GM23338 (cell line): Measurements from ENCODE around the gene IMMP1L. TPM values are rescaled to one million over a fixed set of nuclear protein-coding genes. Genes with fewer than 3 reads are reported as not detected.

Experiments used
- ATAC-seq: fragments of 200-7000 bp; cut with Tn5 transposase; 3 replicates; pipeline ENCODE4 v1.9.1; 2020
- DNase-seq: peaks from one replicate; pipeline ENCODE4 v3.0.0-alpha.2; 2015; ENCODE audit warnings: low spot score
- H2AFZ ChIP-seq: fragments of 200-600 bp; sonication (generic); 2 replicates; pipeline ENCODE4 v1.8.0; 2016; ENCODE audit warnings: antibody characterized with exemption, mild to moderate bottlenecking, moderate library complexity
- H3F3A ChIP-seq: fragments of 200-600 bp; sonication (generic); replicated peaks from 2 replicates; pipeline ENCODE4 v1.8.0; 2017; ENCODE audit warnings: antibody characterized with exemption, mixed run types, low read depth
- H3K27ac ChIP-seq: fragments of 200-600 bp; sonication (generic); 2 replicates; pipeline ENCODE4 v1.6.1; 2016; ENCODE audit warnings: low read depth
- H3K27me3 ChIP-seq: fragments of 200-600 bp; sonication (generic); 2 replicates; pipeline ENCODE4 v1.8.0; 2016; ENCODE audit warnings: mild to moderate bottlenecking, mixed run types, moderate library complexity; ENCODE audit not compliant: insufficient read depth
- H3K36me3 ChIP-seq: fragments of 200-600 bp; sonication (generic); 2 replicates; pipeline ENCODE4 v1.8.0; 2016; ENCODE audit warnings: mild to moderate bottlenecking; ENCODE audit not compliant: insufficient read depth
- H3K4me1 ChIP-seq: fragments of 200-600 bp; sonication (generic); 2 replicates; pipeline ENCODE4 v1.8.0; 2016; ENCODE audit warnings: mild to moderate bottlenecking, moderate library complexity; ENCODE audit not compliant: insufficient read depth
- H3K4me2 ChIP-seq: fragments of 200-600 bp; sonication (generic); 2 replicates; pipeline ENCODE4 v1.7.1; 2017; ENCODE audit warnings: mixed run types
- H3K4me3 ChIP-seq: fragments of 200-600 bp; sonication (generic); 2 replicates; pipeline ENCODE4 v1.6.1; 2016; ENCODE audit warnings: mixed run types
- H3K79me2 ChIP-seq: fragments of 200-600 bp; sonication (generic); replicated peaks from 2 replicates; pipeline ENCODE4 v1.8.0; 2017; ENCODE audit warnings: mild to moderate bottlenecking; ENCODE audit not compliant: insufficient read depth
- H3K9me2 ChIP-seq: fragments of 200-600 bp; sonication (generic); 2 replicates; pipeline ENCODE4 v1.8.0; 2017; ENCODE audit not compliant: insufficient read depth
- H4K20me1 ChIP-seq: fragments of 200-600 bp; sonication (generic); replicated peaks from 2 replicates; pipeline ENCODE4 v1.8.0; 2017; ENCODE audit warnings: mild to moderate bottlenecking; ENCODE audit not compliant: insufficient read depth
- H3K27ac Mint-ChIP-seq: 2 replicates; pipeline ENCODE4 v1.8.0; 2020; ENCODE audit warnings: inconsistent platforms, mild to moderate bottlenecking, moderate library complexity, mixed read lengths
- H3K27me3 Mint-ChIP-seq: 3 replicates; pipeline ENCODE4 v1.8.0; 2022; ENCODE audit warnings: low read depth, mild to moderate bottlenecking, moderate library complexity, mixed read lengths, inconsistent platforms; ENCODE audit not compliant: insufficient read depth, poor library complexity
- H3K36me3 Mint-ChIP-seq: 3 replicates; pipeline ENCODE4 v1.8.0; 2021; ENCODE audit warnings: low read depth, mild to moderate bottlenecking, inconsistent platforms, moderate library complexity, mixed read lengths
- H3K4me1 Mint-ChIP-seq: 3 replicates; pipeline ENCODE4 v1.8.0; 2020; ENCODE audit warnings: mild to moderate bottlenecking, inconsistent platforms, mixed read lengths
- H3K4me3 Mint-ChIP-seq: 3 replicates; pipeline ENCODE4 v1.8.0; 2021; ENCODE audit warnings: moderate library complexity, mild to moderate bottlenecking, inconsistent platforms, mixed read lengths
- H3K9me3 Mint-ChIP-seq: 3 replicates; pipeline ENCODE4 v1.8.0; 2020; ENCODE audit warnings: moderate library complexity, mild to moderate bottlenecking, inconsistent platforms, mixed read lengths
- CREB1 ChIP-seq: fragments of 250-450 bp; sonication (Bioruptor Pico); IDR thresholded peaks from 2 replicates; pipeline ENCODE4 v1.5.0; 2020; ENCODE audit warnings: low read depth, mild to moderate bottlenecking, moderate library complexity
- ETS1 ChIP-seq: IDR thresholded peaks from 2 replicates; pipeline ENCODE4 v1.6.1; 2016; ENCODE audit warnings: antibody characterized with exemption
- EZH2 ChIP-seq: fragments of 200-600 bp; sonication (generic); IDR thresholded peaks from one replicate; pipeline ENCODE4 v1.8.0; 2017; ENCODE audit warnings: antibody characterized with exemption, mild to moderate bottlenecking, low read depth; ENCODE audit not compliant: unreplicated experiment
- EZH2phosphoT487 ChIP-seq: fragments of 200-600 bp; sonication (generic); IDR thresholded peaks from one replicate; pipeline ENCODE4 v1.8.1; 2018; ENCODE audit warnings: antibody characterized with exemption; ENCODE audit not compliant: unreplicated experiment
- JUNB ChIP-seq: IDR thresholded peaks from one replicate; pipeline ENCODE4 v1.6.1; 2016; ENCODE audit warnings: antibody characterized with exemption; ENCODE audit not compliant: unreplicated experiment
- NANOG ChIP-seq: IDR thresholded peaks from 2 replicates; pipeline ENCODE4 v1.6.1; 2016; ENCODE audit warnings: antibody characterized with exemption, borderline replicate concordance
- POLR2AphosphoS5 ChIP-seq: IDR thresholded peaks from 2 replicates; pipeline ENCODE4 v1.6.1; 2016; ENCODE audit warnings: antibody characterized with exemption, low read depth
- STAT1 ChIP-seq: IDR thresholded peaks from one replicate; pipeline ENCODE4 v1.6.1; 2016; ENCODE audit warnings: antibody characterized with exemption; ENCODE audit not compliant: unreplicated experiment
- ZNF114 ChIP-seq: fragments of 250-450 bp; sonication (Bioruptor Pico); IDR thresholded peaks from 2 replicates; pipeline ENCODE4 v1.5.0; 2020; ENCODE audit warnings: mild to moderate bottlenecking, moderate library complexity
- ZNF331 ChIP-seq: fragments of 250-450 bp; sonication (Bioruptor Pico); IDR thresholded peaks from 2 replicates; pipeline ENCODE4 v1.5.0; 2020; ENCODE audit warnings: low read depth, mild to moderate bottlenecking, moderate library complexity
- polyA plus RNA-seq: library from polyadenylated mRNA; unstranded; fragments of >200 nt; fragmentation: Nextera tagmentation; extraction: Ambion mirVana; gene quantifications from 2 replicates; pipeline ENCODE4 v1.2.1, GENCODE V29; 2016
- total RNA-seq: library from RNA; depleted of rRNA; stranded (reverse); fragments of >200 nt; shearing (Covaris generic); gene quantifications from 2 replicates; pipeline ENCODE4 v1.2.3, GENCODE V29; 2014
- TF ChIP-seq, protein P1 (sequence below): fragments of 250-450 bp; sonication (Bioruptor Pico); IDR thresholded peaks from 2 replicates; pipeline ENCODE4 v1.5.0; 2020; ENCODE audit warnings: mild to moderate bottlenecking, moderate library complexity
- TF ChIP-seq, protein P2 (sequence below), 2 experiments: fragments of 200-600 bp in 1 of 2; sonication (generic) in 1 of 2; conservative IDR thresholded peaks; 2 replicates each; pipeline versions ENCODE4 v1.5.1 to v1.6.1; 2016 to 2017; ENCODE audit warnings: antibody characterized with exemption in 2 of 2, low read depth in 2 of 2, mild to moderate bottlenecking in 2 of 2, moderate library complexity in 1 of 2
- TF ChIP-seq, protein P3 (sequence below): IDR thresholded peaks from one replicate; pipeline ENCODE4 v1.6.1; 2018; ENCODE audit warnings: antibody characterized with exemption; ENCODE audit not compliant: unreplicated experiment

IMMP1L gene
- total and polyA plus RNA-seq, 2 experiments from 2014 or later = 23.9 to 154 TPM

GRCh38 chr11:31529701-31530100, 20.3 kb upstream of the IMMP1L start:
- TF ChIP-seq POLR2AphosphoS5 (no peak), NANOG (no peak), ETS1 (no peak), EZH2 (no peak), ZNF114 (no peak), CREB1 (CRISPR knock-in tag) (no peak), ZNF331 (CRISPR knock-in tag) (no peak), STAT1 (no peak), EZH2phosphoT487 (no peak), JUNB (no peak)
- TF ChIP-seq, protein P1, sequence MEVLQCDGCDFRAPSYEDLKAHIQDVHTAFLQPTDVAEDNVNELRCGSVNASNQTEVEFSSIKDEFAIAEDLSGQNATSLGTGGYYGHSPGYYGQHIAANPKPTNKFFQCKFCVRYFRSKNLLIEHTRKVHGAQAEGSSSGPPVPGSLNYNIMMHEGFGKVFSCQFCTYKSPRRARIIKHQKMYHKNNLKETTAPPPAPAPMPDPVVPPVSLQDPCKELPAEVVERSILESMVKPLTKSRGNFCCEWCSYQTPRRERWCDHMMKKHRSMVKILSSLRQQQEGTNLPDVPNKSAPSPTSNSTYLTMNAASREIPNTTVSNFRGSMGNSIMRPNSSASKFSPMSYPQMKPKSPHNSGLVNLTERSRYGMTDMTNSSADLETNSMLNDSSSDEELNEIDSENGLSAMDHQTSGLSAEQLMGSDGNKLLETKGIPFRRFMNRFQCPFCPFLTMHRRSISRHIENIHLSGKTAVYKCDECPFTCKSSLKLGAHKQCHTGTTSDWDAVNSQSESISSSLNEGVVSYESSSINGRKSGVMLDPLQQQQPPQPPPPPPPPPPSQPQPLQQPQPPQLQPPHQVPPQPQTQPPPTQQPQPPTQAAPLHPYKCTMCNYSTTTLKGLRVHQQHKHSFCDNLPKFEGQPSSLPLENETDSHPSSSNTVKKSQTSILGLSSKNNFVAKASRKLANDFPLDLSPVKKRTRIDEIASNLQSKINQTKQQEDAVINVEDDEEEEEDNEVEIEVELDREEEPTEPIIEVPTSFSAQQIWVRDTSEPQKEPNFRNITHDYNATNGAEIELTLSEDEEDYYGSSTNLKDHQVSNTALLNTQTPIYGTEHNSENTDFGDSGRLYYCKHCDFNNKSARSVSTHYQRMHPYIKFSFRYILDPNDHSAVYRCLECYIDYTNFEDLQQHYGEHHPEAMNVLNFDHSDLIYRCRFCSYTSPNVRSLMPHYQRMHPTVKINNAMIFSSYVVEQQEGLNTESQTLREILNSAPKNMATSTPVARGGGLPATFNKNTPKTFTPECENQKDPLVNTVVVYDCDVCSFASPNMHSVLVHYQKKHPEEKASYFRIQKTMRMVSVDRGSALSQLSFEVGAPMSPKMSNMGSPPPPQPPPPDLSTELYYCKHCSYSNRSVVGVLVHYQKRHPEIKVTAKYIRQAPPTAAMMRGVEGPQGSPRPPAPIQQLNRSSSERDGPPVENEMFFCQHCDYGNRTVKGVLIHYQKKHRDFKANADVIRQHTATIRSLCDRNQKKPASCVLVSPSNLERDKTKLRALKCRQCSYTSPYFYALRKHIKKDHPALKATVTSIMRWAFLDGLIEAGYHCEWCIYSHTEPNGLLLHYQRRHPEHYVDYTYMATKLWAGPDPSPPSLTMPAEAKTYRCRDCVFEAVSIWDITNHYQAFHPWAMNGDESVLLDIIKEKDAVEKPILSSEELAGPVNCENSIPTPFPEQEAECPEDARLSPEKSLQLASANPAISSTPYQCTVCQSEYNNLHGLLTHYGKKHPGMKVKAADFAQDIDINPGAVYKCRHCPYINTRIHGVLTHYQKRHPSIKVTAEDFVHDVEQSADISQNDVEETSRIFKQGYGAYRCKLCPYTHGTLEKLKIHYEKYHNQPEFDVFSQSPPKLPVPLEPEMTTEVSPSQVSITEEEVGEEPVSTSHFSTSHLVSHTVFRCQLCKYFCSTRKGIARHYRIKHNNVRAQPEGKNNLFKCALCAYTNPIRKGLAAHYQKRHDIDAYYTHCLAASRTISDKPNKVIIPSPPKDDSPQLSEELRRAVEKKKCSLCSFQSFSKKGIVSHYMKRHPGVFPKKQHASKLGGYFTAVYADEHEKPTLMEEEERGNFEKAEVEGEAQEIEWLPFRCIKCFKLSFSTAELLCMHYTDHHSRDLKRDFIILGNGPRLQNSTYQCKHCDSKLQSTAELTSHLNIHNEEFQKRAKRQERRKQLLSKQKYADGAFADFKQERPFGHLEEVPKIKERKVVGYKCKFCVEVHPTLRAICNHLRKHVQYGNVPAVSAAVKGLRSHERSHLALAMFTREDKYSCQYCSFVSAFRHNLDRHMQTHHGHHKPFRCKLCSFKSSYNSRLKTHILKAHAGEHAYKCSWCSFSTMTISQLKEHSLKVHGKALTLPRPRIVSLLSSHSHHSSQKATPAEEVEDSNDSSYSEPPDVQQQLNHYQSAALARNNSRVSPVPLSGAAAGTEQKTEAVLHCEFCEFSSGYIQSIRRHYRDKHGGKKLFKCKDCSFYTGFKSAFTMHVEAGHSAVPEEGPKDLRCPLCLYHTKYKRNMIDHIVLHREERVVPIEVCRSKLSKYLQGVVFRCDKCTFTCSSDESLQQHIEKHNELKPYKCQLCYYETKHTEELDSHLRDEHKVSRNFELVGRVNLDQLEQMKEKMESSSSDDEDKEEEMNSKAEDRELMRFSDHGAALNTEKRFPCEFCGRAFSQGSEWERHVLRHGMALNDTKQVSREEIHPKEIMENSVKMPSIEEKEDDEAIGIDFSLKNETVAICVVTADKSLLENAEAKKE (CRISPR knock-in tag) = no peak
- TF ChIP-seq, protein P2, sequence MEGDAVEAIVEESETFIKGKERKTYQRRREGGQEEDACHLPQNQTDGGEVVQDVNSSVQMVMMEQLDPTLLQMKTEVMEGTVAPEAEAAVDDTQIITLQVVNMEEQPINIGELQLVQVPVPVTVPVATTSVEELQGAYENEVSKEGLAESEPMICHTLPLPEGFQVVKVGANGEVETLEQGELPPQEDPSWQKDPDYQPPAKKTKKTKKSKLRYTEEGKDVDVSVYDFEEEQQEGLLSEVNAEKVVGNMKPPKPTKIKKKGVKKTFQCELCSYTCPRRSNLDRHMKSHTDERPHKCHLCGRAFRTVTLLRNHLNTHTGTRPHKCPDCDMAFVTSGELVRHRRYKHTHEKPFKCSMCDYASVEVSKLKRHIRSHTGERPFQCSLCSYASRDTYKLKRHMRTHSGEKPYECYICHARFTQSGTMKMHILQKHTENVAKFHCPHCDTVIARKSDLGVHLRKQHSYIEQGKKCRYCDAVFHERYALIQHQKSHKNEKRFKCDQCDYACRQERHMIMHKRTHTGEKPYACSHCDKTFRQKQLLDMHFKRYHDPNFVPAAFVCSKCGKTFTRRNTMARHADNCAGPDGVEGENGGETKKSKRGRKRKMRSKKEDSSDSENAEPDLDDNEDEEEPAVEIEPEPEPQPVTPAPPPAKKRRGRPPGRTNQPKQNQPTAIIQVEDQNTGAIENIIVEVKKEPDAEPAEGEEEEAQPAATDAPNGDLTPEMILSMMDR (conservative IDR thresholded peaks at IDR 0.05; ENCODE audit: low read depth in 2 of 2) = no peak
- TF ChIP-seq, protein P3, sequence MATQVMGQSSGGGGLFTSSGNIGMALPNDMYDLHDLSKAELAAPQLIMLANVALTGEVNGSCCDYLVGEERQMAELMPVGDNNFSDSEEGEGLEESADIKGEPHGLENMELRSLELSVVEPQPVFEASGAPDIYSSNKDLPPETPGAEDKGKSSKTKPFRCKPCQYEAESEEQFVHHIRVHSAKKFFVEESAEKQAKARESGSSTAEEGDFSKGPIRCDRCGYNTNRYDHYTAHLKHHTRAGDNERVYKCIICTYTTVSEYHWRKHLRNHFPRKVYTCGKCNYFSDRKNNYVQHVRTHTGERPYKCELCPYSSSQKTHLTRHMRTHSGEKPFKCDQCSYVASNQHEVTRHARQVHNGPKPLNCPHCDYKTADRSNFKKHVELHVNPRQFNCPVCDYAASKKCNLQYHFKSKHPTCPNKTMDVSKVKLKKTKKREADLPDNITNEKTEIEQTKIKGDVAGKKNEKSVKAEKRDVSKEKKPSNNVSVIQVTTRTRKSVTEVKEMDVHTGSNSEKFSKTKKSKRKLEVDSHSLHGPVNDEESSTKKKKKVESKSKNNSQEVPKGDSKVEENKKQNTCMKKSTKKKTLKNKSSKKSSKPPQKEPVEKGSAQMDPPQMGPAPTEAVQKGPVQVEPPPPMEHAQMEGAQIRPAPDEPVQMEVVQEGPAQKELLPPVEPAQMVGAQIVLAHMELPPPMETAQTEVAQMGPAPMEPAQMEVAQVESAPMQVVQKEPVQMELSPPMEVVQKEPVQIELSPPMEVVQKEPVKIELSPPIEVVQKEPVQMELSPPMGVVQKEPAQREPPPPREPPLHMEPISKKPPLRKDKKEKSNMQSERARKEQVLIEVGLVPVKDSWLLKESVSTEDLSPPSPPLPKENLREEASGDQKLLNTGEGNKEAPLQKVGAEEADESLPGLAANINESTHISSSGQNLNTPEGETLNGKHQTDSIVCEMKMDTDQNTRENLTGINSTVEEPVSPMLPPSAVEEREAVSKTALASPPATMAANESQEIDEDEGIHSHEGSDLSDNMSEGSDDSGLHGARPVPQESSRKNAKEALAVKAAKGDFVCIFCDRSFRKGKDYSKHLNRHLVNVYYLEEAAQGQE = no peak
- H3K36me3 Mint-ChIP-seq = peaks cover 3% of the 10 kb centered on the region; the same call in 1 of the 3 replicates
- H3K79me2 ChIP-seq = no peaks in the 10 kb centered on the region
- H2AFZ ChIP-seq = no peak overlapping the region
- H3K4me3 Mint-ChIP-seq = no peak overlapping the region
- ATAC-seq (no peak), DNase-seq (no peak)
- H3F3A ChIP-seq = no peaks in the 10 kb centered on the region
- no peaks in the 10 kb centered on the region for H3K4me1 Mint-ChIP-seq
- no peaks in the 10 kb centered on the region for H4K20me1 ChIP-seq
- H3K9me3 Mint-ChIP-seq = no peaks in the 10 kb centered on the region
- peaks cover under 1% of the 10 kb centered on the region for H3K27me3 Mint-ChIP-seq
- H3K27me3 ChIP-seq = no peaks in the 10 kb centered on the region
- no peaks in the 10 kb centered on the region for H3K4me1 ChIP-seq
- no peak overlapping the region for H3K4me2 ChIP-seq
- no peaks in the 10 kb centered on the region for H3K36me3 ChIP-seq
- H3K4me3 ChIP-seq = no peak overlapping the region
- no peak overlapping the region for H3K27ac ChIP-seq
- H3K27ac Mint-ChIP-seq = no peak overlapping the region
- no peaks in the 10 kb centered on the region for H3K9me2 ChIP-seq
